ENCODE data around the gene ALG11.

Gene ALG11

GRCh38 chr13:52011632-52012511 is at the start of gene ALG11:
ALG11 (plus strand) TSS chr13:52012398; CDS start chr13:52012419, 21 bp downstream.
- peaks cover 0 to 8% of the 10 kb centered on the region in 2 donors for H3K27me3 ChIP-seq (ENCODE audit: control insufficient read depth in 1 of 2, insufficient read depth in 2 of 2, low read length in 2 of 2)
- H3K27ac ChIP-seq (ENCODE audit: low read depth, low read length), result no peak within 1 kb of the TSS
- peaks cover 16 to 20% of the 10 kb centered on the region in 2 donors for H3K4me1 ChIP-seq (ENCODE audit: control insufficient read depth in 1 of 2, insufficient read depth in 2 of 2, low read length in 2 of 2)
- H3K36me3 ChIP-seq (ENCODE audit: control insufficient read depth in 1 of 2, insufficient read depth in 2 of 2, low read length in 2 of 2), result no peaks in the 10 kb centered on the region
- peak within 1 kb of the TSS; percentile 98 to 100 for H3K4me3 ChIP-seq (ENCODE audit: low read depth in 1 of 2, low read length in 2 of 2)
- no peaks in the 10 kb centered on the region for H3K9me3 ChIP-seq (ENCODE audit: control insufficient read depth in 1 of 2, low read length in 2 of 2)
- peak within 1 kb of the TSS; percentile 79 to 97 for H3K9ac ChIP-seq (ENCODE audit: low read depth in 1 of 2, low read length in 2 of 2)

- H3K9ac ChIP-seq (ENCODE audit: low read depth in 1 of 2, low read length in 2 of 2), result no peak overlapping the region
- H3K36me3 ChIP-seq (ENCODE audit: control insufficient read depth in 1 of 2, insufficient read depth in 2 of 2, low read length in 2 of 2), result peaks cover 17 to 18% of the 10 kb centered on the region in 2 donors
- no peak overlapping the region for H3K27ac ChIP-seq (ENCODE audit: low read depth, low read length)
- no peaks in the 10 kb centered on the region for H3K27me3 ChIP-seq (ENCODE audit: control insufficient read depth in 1 of 2, insufficient read depth in 2 of 2, low read length in 2 of 2)
- H3K4me3 ChIP-seq (ENCODE audit: low read depth in 1 of 2, low read length in 2 of 2), result no peak overlapping the region
- H3K4me1 ChIP-seq (ENCODE audit: control insufficient read depth in 1 of 2, insufficient read depth in 2 of 2, low read length in 2 of 2), result peaks cover 12 to 29% of the 10 kb centered on the region in 2 donors
- H3K9me3 ChIP-seq (ENCODE audit: control insufficient read depth in 1 of 2, low read length in 2 of 2), result no peaks in the 10 kb centered on the region
These were observed 46.0 kb upstream of the ALG11 start for GRCh38 chr13:51966186-51966585.

GRCh38 chr13:51967482-51968446 is 44.4 kb upstream of the ALG11 start:
- H3K4me1 ChIP-seq (ENCODE audit: control insufficient read depth in 1 of 2, insufficient read depth in 2 of 2, low read length in 2 of 2), result peaks cover 19 to 28% of the 10 kb centered on the region in 2 donors
- H3K4me3 ChIP-seq (ENCODE audit: low read depth in 1 of 2, low read length in 2 of 2), result no peak overlapping the region
- H3K36me3 ChIP-seq (ENCODE audit: control insufficient read depth in 1 of 2, insufficient read depth in 2 of 2, low read length in 2 of 2), result peaks cover 13 to 17% of the 10 kb centered on the region in 2 donors
- H3K27me3 ChIP-seq (ENCODE audit: control insufficient read depth in 1 of 2, insufficient read depth in 2 of 2, low read length in 2 of 2), result no peaks in the 10 kb centered on the region
- H3K9ac ChIP-seq (ENCODE audit: low read depth in 1 of 2, low read length in 2 of 2), result no peak overlapping the region
- H3K27ac ChIP-seq (ENCODE audit: low read depth, low read length), result no peak overlapping the region
- no peaks in the 10 kb centered on the region for H3K9me3 ChIP-seq (ENCODE audit: control insufficient read depth in 1 of 2, low read length in 2 of 2)

GRCh38 chr13:51970349-51970748 is 41.8 kb upstream of the ALG11 start:
- Histone ChIP-seq H3K36me3 (ENCODE audit: control insufficient read depth in 1 of 2, insufficient read depth in 2 of 2, low read length in 2 of 2) (peaks cover 12% of the 10 kb centered on the region in 2 donors), H3K9me3 (ENCODE audit: control insufficient read depth in 1 of 2, low read length in 2 of 2) (no peaks in the 10 kb centered on the region), H3K4me3 (ENCODE audit: low read depth in 1 of 2, low read length in 2 of 2) (peak overlapping the region; percentile 27 to 30), H3K27me3 (ENCODE audit: control insufficient read depth in 1 of 2, insufficient read depth in 2 of 2, low read length in 2 of 2) (no peaks in the 10 kb centered on the region), H3K27ac (ENCODE audit: low read depth, low read length) (no peak overlapping the region), H3K9ac (ENCODE audit: low read depth in 1 of 2, low read length in 2 of 2) (no peak overlapping the region), H3K4me1 (ENCODE audit: control insufficient read depth in 1 of 2, insufficient read depth in 2 of 2, low read length in 2 of 2) (peaks cover 19 to 28% of the 10 kb centered on the region in 2 donors)

GRCh38 chr13:51971520-51972426 is 40.4 kb upstream of the ALG11 start:
- Histone ChIP-seq H3K36me3 (ENCODE audit: control insufficient read depth in 1 of 2, insufficient read depth in 2 of 2, low read length in 2 of 2) (peaks cover 3 to 8% of the 10 kb centered on the region in 2 donors), H3K4me1 (ENCODE audit: control insufficient read depth in 1 of 2, insufficient read depth in 2 of 2, low read length in 2 of 2) (peaks cover 19 to 28% of the 10 kb centered on the region in 2 donors), H3K27ac (ENCODE audit: low read depth, low read length) (no peak overlapping the region), H3K27me3 (ENCODE audit: control insufficient read depth in 1 of 2, insufficient read depth in 2 of 2, low read length in 2 of 2) (no peaks in the 10 kb centered on the region), H3K9ac (ENCODE audit: low read depth in 1 of 2, low read length in 2 of 2) (no peak overlapping the region), H3K9me3 (ENCODE audit: control insufficient read depth in 1 of 2, low read length in 2 of 2) (no peaks in the 10 kb centered on the region), H3K4me3 (ENCODE audit: low read depth in 1 of 2, low read length in 2 of 2) (no peak overlapping the region)

- H3K27ac ChIP-seq (ENCODE audit: low read depth, low read length), result no peak overlapping the region
- H3K27me3 ChIP-seq (ENCODE audit: control insufficient read depth in 1 of 2, insufficient read depth in 2 of 2, low read length in 2 of 2), result no peaks in the 10 kb centered on the region
- peaks cover 19 to 27% of the 10 kb centered on the region in 2 donors for H3K4me1 ChIP-seq (ENCODE audit: control insufficient read depth in 1 of 2, insufficient read depth in 2 of 2, low read length in 2 of 2)
- no peaks in the 10 kb centered on the region for H3K36me3 ChIP-seq (ENCODE audit: control insufficient read depth in 1 of 2, insufficient read depth in 2 of 2, low read length in 2 of 2)
- H3K4me3 ChIP-seq (ENCODE audit: low read depth in 1 of 2, low read length in 2 of 2), result no peak overlapping the region
- H3K9ac ChIP-seq (ENCODE audit: low read depth in 1 of 2, low read length in 2 of 2), result no peak overlapping the region
- H3K9me3 ChIP-seq (ENCODE audit: control insufficient read depth in 1 of 2, low read length in 2 of 2), result no peaks in the 10 kb centered on the region
These were observed 37.7 kb upstream of the ALG11 start for GRCh38 chr13:51974482-51974881.

- Histone ChIP-seq H3K27ac (ENCODE audit: low read depth, low read length) (no peak overlapping the region), H3K9me3 (ENCODE audit: control insufficient read depth in 1 of 2, low read length in 2 of 2) (no peaks in the 10 kb centered on the region), H3K4me3 (ENCODE audit: low read depth in 1 of 2, low read length in 2 of 2) (no peak overlapping the region), H3K36me3 (ENCODE audit: control insufficient read depth in 1 of 2, insufficient read depth in 2 of 2, low read length in 2 of 2) (no peaks in the 10 kb centered on the region), H3K4me1 (ENCODE audit: control insufficient read depth in 1 of 2, insufficient read depth in 2 of 2, low read length in 2 of 2) (peaks cover 9 to 17% of the 10 kb centered on the region in 2 donors), H3K9ac (ENCODE audit: low read depth in 1 of 2, low read length in 2 of 2) (no peak overlapping the region), H3K27me3 (ENCODE audit: control insufficient read depth in 1 of 2, insufficient read depth in 2 of 2, low read length in 2 of 2) (no peaks in the 10 kb centered on the region)
These were observed 35.8 kb upstream of the ALG11 start for GRCh38 chr13:51976423-51976822.

- H3K9ac ChIP-seq (ENCODE audit: low read depth in 1 of 2, low read length in 2 of 2), result no peak overlapping the region
- H3K4me1 ChIP-seq (ENCODE audit: control insufficient read depth in 1 of 2, insufficient read depth in 2 of 2, low read length in 2 of 2), result peaks cover 4 to 13% of the 10 kb centered on the region in 2 donors
- H3K27me3 ChIP-seq (ENCODE audit: control insufficient read depth in 1 of 2, insufficient read depth in 2 of 2, low read length in 2 of 2), result no peaks in the 10 kb centered on the region
- no peaks in the 10 kb centered on the region for H3K36me3 ChIP-seq (ENCODE audit: control insufficient read depth in 1 of 2, insufficient read depth in 2 of 2, low read length in 2 of 2)
- H3K9me3 ChIP-seq (ENCODE audit: control insufficient read depth in 1 of 2, low read length in 2 of 2), result no peaks in the 10 kb centered on the region
- H3K4me3 ChIP-seq (ENCODE audit: low read depth in 1 of 2, low read length in 2 of 2), result no peak overlapping the region
- no peak overlapping the region for H3K27ac ChIP-seq (ENCODE audit: low read depth, low read length)
These were observed 35.3 kb upstream of the ALG11 start for GRCh38 chr13:51976890-51977289.

- Histone ChIP-seq H3K9me3 (ENCODE audit: control insufficient read depth in 1 of 2, low read length in 2 of 2) (no peaks in the 10 kb centered on the region), H3K4me3 (ENCODE audit: low read depth in 1 of 2, low read length in 2 of 2) (no peak overlapping the region), H3K36me3 (ENCODE audit: control insufficient read depth in 1 of 2, insufficient read depth in 2 of 2, low read length in 2 of 2) (no peaks in the 10 kb centered on the region), H3K27me3 (ENCODE audit: control insufficient read depth in 1 of 2, insufficient read depth in 2 of 2, low read length in 2 of 2) (no peaks in the 10 kb centered on the region), H3K9ac (ENCODE audit: low read depth in 1 of 2, low read length in 2 of 2) (no peak overlapping the region), H3K27ac (ENCODE audit: low read depth, low read length) (no peak overlapping the region), H3K4me1 (ENCODE audit: control insufficient read depth in 1 of 2, insufficient read depth in 2 of 2, low read length in 2 of 2) (peaks cover 0 to 10% of the 10 kb centered on the region in 2 donors)
These were observed 34.6 kb upstream of the ALG11 start for GRCh38 chr13:51977625-51978024.

Measured in duodenal mucosa (tissue), 2 donors.